HTERT RPE-1 (cell line): ENCODE data around the gene C18orf63.
"Not testable (repeated sequence)": the region's sequence is repeated elsewhere in the genome, so short reads cannot be mapped to it uniquely, and the experiment has no call there.

Experiments
- in situ Hi-C: fragments of 300-500 bp; cut with MboI; formaldehyde crosslinking; loops from 4 replicates; pipeline ENCODE4 v1.14.3; 2020; ENCODE audit warnings: low sequenced_read_pairs

C18orf63 gene

GRCh38 chr18:74315464-74316256 is at the start of gene C18orf63:
Gene C18orf63, plus strand, starts transcription at chr18:74315839. Its CDS starts 2,027 bp downstream, at chr18:74317866.
- in situ Hi-C loops, result no loop called here

DNA sequence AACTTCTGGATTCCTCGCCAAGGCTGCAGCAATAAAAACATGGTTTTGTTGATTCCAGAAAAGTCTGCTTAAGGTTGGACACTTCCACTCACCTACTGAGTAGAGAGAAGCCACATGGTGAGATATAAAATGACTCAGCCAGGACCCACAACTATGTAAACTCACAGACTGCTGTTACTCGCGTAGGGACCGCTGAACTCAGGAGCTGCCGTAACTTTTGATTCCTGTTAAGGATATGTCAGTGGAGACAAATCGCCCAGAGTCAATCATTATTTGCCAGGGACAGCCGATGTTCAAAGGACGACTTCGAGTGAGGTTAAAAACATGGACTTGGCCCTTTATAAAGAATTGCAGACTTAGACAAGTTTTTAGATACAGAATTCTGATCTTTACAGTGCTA is 49.5 kb upstream of the C18orf63 start:
- in situ Hi-C loops, result no loop called here

- in situ Hi-C loops, result no loop called here
Measured at GRCh38 chr18:74268175-74268574, 47.5 kb upstream of the C18orf63 start.

DNA sequence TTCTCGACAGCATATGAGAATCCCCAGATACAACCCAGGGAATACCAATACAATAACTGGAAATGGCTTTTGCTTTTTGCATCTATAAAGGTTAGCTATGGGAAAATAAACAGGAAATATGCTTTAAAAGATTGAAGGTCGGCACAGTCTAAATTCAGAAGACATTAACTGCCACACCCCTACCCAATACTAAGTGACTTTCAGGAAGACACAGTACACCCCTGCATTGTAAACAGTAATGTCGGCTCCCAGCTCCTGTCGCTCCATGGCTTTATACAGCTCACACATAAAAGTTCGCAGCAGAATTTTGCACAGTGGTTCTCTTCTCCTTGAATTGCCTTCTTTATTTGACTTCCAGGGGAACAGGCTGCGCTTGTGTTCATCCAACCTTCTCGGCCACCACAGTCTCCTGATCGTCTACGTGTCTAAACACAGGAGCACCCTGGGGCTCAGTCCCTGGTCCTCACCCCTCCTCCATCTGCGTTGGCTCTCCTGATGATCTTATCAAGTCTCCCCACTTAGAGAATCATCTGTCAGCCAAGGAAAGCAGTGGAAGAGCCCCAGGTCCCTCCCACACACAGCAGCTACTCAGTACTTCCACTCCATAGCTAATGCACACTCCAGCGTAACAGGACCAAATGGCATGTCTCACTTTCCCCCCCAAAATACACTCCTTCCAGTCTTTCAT is 46.6 kb upstream of the C18orf63 start:
- in situ Hi-C loops, result no loop called here

DNA sequence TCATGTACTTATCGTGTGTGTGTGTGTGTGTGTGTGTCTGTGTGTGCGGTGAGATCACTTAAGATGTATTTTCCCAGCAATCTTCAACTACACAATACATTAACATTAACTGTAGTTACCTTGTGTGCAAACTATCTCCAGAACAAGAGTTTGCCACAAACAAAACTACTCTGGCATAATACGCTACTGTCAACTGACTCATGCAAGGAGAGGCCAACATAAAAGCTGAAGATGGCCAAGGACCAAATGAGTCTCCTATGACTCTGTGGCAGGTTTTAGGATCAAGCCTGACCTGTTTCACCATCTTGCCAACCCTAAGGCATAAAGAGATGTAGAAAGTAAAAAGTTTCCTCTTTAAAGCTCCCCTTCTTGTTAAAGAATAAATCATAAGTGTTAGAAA is 44.0 kb upstream of the C18orf63 start:
- in situ Hi-C loops, result no loop called here

GRCh38 chr18:74273394-74273793 is 42.2 kb upstream of the C18orf63 start:
- in situ Hi-C loops, result no loop called here

DNA sequence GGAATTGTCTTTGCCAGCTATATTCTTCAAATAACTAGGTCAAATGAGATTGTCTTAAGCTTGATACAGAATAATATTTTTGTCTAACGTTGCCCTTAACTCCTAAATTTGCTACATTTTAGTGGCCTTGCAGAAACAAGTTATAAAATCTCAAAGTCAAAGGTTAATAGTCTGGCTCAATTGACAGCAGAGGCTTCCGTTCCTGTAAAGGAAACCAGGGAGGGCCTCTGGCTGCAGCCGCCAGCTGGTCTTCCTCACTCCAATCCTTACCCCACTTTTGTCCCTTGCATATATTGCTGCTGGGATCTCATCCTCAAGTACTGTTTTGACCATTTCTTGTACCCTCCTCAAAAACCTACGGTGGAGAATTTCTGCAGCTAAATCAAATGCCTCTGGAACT is 40.9 kb upstream of the C18orf63 start:
- in situ Hi-C loops, result no loop called here

DNA sequence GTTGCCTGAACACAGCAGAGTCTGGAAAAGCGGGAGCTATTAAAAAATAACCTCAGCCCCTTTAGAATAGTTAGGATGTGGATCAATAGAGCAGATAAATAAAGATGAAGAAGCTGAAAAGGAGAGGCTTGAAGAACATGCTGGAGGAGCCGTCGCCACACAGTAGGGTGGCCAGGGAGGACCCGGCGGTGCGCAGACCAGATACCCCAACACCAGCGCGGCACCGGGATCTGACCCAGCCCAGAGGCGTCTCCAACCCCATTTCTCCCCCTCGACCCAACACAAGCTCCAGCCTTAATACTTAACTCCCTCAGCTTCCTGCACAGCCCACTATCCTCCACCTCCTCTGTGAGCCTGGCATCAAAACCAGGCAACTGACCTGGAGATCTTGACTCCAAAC is 39.9 kb upstream of the C18orf63 start:
- in situ Hi-C loops, result no loop called here

DNA sequence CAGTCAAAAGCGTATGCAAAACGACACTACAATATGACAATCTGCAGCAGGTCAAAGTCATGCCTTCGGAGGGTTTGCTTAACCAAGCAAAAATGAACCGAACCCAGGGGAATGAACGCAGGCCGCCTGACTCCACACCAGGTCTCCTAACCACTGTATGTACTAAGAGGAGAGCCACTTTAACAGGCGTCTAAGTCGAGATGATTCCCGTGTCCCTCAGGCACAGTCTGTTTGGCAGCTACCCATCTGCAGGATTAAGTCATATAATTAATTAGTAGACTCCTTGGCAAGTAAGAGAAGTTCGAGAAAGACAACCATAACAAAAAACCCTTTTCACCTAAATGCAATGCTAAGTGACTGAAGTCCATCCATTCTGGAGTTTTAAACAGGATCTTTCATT is 39.0 kb upstream of the C18orf63 start:
- in situ Hi-C loops, result no loop called here

DNA sequence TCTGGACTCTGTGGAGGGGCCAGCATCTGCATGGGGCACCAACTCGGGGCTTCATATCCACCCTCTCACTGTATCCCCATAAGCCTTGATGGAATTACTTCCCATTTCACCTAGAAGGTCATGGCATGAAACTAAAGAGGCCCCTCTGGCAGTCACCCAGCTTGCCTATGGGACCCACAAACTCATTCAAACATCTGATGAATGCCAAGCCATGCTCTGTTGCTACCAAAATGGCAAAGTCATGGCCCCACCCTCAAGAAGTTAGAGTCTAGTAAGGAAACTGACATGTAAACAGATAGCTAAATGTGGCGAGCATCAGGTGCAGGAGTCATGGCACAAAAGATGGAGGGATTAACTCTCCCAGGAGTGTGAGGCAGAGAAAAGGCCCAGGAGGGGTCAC is 38.3 kb upstream of the C18orf63 start:
- in situ Hi-C loops, result no loop called here

DNA sequence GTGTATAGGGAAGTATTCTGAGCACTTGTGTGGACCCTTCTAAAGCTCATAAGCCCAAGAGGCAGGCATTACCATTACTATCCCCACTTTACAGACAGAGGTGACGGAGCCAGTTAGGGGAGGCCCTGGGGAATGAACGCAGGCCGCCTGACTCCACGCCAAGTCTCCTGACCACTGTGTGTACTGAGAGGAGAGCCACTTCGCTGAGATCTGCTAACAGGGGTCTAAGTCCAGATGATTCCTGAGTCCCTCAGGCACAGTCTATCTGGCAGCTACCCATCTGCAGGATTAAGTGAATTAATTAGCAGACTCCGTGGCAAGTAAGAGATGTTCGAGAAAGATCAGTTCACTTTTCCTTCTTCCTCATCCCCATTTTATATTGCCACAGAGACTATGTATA is 37.6 kb upstream of the C18orf63 start:
- in situ Hi-C loops, result no loop called here

DNA sequence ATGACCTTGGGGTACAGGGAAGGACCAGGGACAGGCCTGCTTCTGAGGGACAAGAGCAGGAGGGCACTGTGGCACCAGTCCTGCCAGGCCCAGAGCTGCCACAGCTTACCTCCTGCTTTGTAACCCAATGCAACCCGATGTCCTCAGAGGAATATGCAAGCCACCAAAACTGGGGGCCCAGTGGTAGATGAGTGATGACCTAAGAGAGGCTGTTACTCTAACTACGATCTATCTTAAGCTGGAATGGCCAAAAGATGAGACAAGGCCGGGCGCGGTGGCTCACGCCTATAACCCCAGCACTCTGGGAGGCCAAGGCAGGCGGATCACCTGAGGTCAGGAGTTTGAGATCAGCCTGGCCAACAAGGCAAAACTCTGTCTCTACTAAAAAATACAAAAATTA is 36.7 kb upstream of the C18orf63 start:
- in situ Hi-C loops, result no loop called here

- in situ Hi-C loops, result no loop called here
Measured at GRCh38 chr18:74281011-74281979, 34.3 kb upstream of the C18orf63 start.

DNA sequence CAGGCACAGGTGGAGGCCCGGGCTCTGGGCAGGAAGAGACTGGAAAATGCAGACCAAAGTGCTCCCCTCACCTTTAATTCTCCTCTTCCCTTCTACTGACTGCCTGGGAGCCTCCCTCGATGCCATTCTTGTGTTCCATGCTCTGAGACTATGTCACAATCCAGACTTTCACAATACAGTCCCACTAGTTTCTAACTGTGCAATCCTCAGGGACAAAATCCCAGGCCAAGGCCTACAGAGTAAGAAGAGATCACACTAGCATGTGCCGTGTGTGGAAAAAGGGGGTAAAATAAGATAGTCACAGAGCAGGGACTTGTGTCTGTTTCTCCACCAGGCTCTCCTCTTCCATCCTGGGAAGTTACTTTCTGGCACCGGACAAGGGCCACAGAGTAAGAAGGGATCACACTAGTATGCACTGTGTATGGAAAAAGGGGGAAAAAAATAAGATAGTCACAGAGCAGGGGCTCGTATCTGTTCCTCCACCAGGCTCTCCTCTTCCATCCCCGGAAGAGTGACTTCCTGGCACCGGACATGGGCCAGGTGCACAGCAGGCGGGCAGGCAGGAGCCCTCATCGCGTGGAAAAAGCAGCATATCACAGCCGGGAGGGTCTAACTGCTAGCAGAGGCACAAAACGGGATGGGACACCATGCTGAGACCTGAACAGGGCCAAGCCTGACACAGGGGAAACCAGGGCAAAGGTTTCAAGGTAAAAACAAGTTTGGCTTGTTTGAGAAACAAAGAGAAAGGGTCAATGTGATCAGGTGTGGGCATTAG is 33.5 kb upstream of the C18orf63 start:
- in situ Hi-C loops, result no loop called here

GRCh38 chr18:74282755-74283554 is 32.7 kb upstream of the C18orf63 start:
- in situ Hi-C loops, result no loop called here

- in situ Hi-C loops, result no loop called here
Measured at GRCh38 chr18:74283646-74284045, 32.0 kb upstream of the C18orf63 start.

DNA sequence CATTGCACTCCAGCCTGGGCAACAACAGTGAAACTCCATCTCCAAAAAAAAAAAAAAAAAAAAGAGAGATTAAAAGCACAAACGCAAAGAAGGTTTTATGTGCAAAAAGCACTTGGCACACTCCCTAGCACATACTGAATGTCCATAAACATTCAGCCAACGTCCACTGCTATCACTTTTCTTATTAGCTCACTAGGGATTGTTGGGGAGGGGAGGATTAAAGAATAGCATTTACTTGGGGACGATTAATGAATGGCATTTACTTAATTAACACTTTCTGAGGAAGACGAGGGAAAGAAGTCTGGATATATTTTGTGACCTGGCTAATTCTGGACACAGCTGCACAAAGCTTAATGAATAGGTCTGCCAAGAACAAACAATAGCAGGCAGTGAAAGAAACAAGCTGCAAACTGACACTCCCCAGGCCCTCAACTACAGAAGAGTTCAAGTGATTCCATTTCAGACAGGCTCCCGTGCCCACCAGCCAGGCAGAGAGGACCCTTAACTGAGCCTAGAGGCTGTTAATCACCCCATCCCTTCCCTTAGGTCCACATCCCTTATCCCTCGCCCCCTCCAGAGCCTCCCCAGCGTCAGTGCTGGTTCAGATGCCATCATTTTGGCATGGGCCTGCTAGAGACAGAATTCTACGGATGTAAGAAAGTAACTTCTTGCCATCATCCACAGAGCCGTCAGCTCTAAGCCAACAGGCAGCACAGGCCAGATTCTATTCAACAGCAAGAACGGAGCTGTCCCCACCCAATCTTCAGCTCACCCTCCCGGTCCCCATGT is 31.3 kb upstream of the C18orf63 start:
- in situ Hi-C loops, result no loop called here

DNA sequence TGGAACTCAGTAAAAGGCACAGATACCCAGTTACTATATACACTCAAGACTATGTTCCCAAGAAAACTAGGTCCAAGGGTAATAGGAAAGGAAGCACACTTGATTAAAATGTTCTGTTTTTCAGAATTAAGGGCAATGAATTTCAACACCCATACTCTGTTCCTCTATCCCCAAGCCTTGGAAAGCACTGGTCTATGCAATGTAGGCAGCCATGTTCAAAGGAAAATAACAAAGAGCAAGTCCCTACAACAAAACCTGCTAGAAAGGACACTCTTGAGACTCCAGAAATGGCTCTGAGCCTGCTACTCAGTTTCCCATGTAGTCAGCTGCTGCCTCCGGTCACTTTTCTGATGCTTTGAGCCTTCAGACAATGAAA is 30.7 kb upstream of the C18orf63 start:
- in situ Hi-C loops, result no loop called here

DNA sequence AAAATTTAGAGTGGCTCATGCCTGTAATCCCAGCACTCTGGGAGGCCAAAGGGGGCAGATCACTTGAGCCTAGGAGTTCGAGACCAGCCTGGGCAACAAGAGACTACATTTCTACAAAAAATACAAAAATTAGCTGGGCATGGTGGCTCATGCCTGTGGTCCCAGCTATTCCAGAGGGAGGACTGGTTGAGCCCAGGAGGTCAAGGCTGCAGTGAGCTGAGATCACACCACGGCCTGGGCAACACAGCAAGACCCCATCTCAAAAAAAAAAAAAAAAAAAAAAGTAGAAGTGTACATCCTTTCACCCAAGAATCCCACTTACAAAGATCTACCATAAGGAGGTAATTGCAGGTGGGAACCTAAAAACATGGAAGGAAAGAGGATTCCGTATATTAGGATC is 30.1 kb upstream of the C18orf63 start:
- in situ Hi-C loops, result not testable (repeated sequence)
